GM12872 (cell line): Measurements from ENCODE around the gene GUK1.

Experiments used
- CTCF ChIP-seq: IDR thresholded peaks from 3 replicates; pipeline ENCODE4 v1.5.1; 2011; ENCODE audit warnings: low read depth, mild to moderate bottlenecking, low read length, moderate library complexity; ENCODE audit not compliant: insufficient read depth

The GUK1 gene

GRCh38 chr1:228139931-228140723 lies at the start of gene GUK1:
GUK1 (plus strand) TSS chr1:228140279; CDS start chr1:228140303, 24 bp downstream.
- TF ChIP-seq CTCF = no peak

GRCh38 chr1:228090613-228091081 lies 49.4 kb upstream of the GUK1 start:
- TF ChIP-seq CTCF = no peak

GRCh38 chr1:228091084-228091483 lies 49.0 kb upstream of the GUK1 start:
- TF ChIP-seq CTCF = no peak

GRCh38 chr1:228092342-228093049 lies 47.6 kb upstream of the GUK1 start:
- no peak for TF ChIP-seq CTCF

- TF ChIP-seq CTCF = no peak
Measured at GRCh38 chr1:228093050-228093906, 46.8 kb upstream of the GUK1 start.

GRCh38 chr1:228094432-228095016 lies 45.6 kb upstream of the GUK1 start:
- TF ChIP-seq CTCF = no peak
